Lower leg skin (tissue), 4 donors: ENCODE results near the gene UMODL1. TPM values are rescaled to one million over a fixed set of nuclear protein-coding genes. Genes with fewer than 3 reads are reported as not detected.

Experiments
- DNase-seq, 2 donors: peaks; one replicate each; pipeline ENCODE4 v3.0.0-alpha.2; 2019; ENCODE audit warnings: low spot score in 2 of 2
- H3K4me3 ChIP-seq: fragments of 200-600 bp; sonication (generic); 2 replicates; pipeline ENCODE4 v1.5.1; 2017; ENCODE audit warnings: mild to moderate bottlenecking, low read depth; ENCODE audit not compliant: poor library complexity, severe bottlenecking
- POLR2A ChIP-seq, 2 donors: fragments of 450-650 bp; IDR thresholded peaks; one replicate each; pipeline ENCODE4 v1.6.1; 2016 to 2017; ENCODE audit warnings: antibody characterized with exemption in 2 of 2, mild to moderate bottlenecking in 1 of 2, moderate library complexity in 1 of 2
- WGBS, 2 donors: methylation state at CpG; one replicate each; pipeline ENCODE4 v1.1.5; 2018; 5-methylcytosine and 5-hydroxymethylcytosine counted together
- intact Hi-C: fragments of 100-400 bp; cut with DNase I; formaldehyde crosslinking; loops from one replicate; pipeline ENCODE4 v1.15.0; 2023; ENCODE audit warnings: low total_unique reads
- total RNA-seq, 4 donors: library from RNA; depleted of rRNA; stranded (reverse); fragments of >200 nt; gene quantifications; one replicate each; pipeline ENCODE4 v1.1.0, GENCODE V29; 2016
- TF ChIP-seq, protein P1 (sequence below), 3 donors: fragments of 450-650 bp; IDR thresholded peaks; one replicate each; pipeline ENCODE4 v1.5.1; 2016; ENCODE audit warnings: antibody characterized with exemption in 3 of 3, mild to moderate bottlenecking in 3 of 3, moderate library complexity in 2 of 3

Gene UMODL1
- total RNA-seq, 4 donors from 2014 or later: 0.23 TPM; not detected in 3

DNA sequence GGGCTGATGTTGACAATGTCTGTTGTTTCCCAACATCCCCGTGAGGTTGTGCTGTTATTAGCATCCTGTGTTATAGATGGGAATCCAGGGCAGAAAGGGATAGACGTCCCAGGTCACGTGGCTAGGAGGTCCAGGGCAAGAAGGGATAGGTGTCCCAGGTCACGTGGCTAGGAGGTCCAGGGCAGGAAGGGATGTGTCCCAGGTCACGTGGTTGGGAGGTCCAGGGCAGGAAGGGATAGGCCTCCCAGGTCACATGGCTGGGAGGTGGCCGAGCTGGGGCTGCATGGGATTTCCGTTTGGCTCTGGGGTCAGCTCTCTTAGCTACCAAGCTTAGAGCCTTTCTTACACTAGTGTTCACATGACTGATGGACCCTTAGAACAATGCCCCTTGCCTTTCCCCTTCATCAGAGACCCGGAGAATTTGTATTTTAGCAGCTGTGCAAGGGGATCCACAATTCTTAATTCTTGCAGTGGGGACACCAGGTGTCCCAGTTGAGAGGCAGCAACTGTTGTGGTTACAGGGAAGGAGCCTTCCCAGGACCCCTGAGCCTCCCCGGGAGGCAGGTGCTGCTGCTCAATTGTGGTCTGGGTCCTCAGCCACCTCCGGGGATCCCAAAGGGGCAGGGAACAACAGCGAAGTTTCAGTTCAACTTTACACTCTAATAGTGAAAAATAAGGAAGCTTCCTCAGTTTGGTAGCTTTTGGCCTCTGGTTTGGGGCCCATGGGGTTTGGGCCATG, 69.2 kb downstream of the UMODL1 start:
- 76 to 78% methylated on average over 11 of the region's 11 CpGs for whole genome bisulfite sequencing, 2 donors
- TF ChIP-seq, protein P1, sequence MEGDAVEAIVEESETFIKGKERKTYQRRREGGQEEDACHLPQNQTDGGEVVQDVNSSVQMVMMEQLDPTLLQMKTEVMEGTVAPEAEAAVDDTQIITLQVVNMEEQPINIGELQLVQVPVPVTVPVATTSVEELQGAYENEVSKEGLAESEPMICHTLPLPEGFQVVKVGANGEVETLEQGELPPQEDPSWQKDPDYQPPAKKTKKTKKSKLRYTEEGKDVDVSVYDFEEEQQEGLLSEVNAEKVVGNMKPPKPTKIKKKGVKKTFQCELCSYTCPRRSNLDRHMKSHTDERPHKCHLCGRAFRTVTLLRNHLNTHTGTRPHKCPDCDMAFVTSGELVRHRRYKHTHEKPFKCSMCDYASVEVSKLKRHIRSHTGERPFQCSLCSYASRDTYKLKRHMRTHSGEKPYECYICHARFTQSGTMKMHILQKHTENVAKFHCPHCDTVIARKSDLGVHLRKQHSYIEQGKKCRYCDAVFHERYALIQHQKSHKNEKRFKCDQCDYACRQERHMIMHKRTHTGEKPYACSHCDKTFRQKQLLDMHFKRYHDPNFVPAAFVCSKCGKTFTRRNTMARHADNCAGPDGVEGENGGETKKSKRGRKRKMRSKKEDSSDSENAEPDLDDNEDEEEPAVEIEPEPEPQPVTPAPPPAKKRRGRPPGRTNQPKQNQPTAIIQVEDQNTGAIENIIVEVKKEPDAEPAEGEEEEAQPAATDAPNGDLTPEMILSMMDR (IDR thresholded peaks at IDR 0.05): no peak
- TF ChIP-seq POLR2A (IDR thresholded peaks at IDR 0.05): no peak
- no peak for DNase-seq
- intact Hi-C loops: no loop called here
- H3K4me3 ChIP-seq: no peak overlapping the region

DNA sequence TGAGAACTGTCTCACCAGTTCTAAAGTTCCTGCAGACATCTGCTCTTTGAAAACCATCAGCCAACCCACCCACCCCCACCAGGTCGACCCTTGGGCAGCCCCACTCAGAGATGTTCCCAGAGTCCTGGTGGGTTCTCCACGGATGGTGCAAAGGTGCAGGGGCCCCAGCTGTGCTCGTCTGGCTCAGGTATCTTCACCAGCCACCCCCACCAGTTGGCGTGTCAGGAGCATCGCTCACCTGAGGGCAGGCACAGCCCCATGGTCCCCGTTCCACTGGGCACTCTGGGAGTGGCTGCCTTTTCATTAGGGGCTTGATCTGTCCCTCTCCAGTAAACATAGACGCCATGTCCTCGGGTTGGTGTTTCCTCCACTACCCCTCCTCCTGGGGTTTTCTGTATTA, 70.5 kb downstream of the UMODL1 start:
- intact Hi-C loops: no loop called here
- TF ChIP-seq POLR2A (IDR thresholded peaks at IDR 0.05): no peak
- TF ChIP-seq, protein P1 (IDR thresholded peaks at IDR 0.05): no peak
- 83 to 84% methylated on average over 8 of the region's 8 CpGs for WGBS, 2 donors
- no peak for DNase-seq
- H3K4me3 ChIP-seq: no peak overlapping the region

DNA sequence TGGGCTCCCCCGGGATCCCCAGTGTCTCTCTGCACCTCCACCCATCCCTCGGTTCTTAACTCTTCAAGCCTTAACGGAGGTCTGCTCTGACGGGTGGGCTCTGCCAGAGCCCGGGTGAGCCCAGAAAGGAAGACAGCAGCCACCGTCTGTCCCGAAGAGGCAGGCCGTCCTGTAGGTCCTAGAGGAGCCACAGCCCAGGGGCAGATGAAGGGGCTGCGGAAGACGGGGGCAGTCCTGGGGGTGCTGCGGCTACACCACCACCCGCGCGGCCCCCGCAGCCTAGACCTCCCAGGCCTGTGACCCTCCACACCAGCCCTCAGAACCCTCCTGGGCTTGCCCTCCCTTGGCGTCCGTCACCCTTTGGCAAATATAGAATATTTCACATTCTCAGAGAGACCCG, 71.0 kb downstream of the UMODL1 start:
- 82 to 94% methylated on average over 8 to 18 of the region's 18 CpGs for WGBS, 2 donors
- intact Hi-C loops: no loop called here
- no peak overlapping the region for H3K4me3 ChIP-seq
- TF ChIP-seq, protein P1 (IDR thresholded peaks at IDR 0.05): no peak
- no peak for TF ChIP-seq POLR2A (IDR thresholded peaks at IDR 0.05)
- no peak for DNase-seq

DNA sequence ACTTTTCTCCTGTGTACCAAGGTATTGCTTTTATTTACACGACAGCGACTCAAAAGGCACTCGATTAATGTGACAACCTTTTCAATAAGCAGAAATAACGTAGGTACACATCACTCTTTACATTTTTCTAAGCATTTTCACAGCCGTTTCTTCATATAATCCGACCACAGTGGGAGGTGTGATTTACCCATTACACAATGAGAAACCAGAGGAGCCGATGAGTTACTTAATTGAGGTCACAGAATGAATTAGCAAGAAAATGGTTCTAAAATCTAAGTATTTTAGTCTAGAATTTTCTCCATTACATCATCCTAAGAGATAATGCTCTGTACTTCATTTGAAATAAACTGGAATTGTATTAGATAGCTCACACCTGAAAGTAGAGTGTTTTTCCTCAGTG, 71.5 kb downstream of the UMODL1 start:
- DNase-seq: no peak
- intact Hi-C loops: no loop called here
- no peak for TF ChIP-seq POLR2A (IDR thresholded peaks at IDR 0.05)
- TF ChIP-seq, protein P1 (IDR thresholded peaks at IDR 0.05): no peak
- WGBS, 2 donors: 76 to 85% methylated on average over 7 of the region's 7 CpGs
- no peak overlapping the region for H3K4me3 ChIP-seq

DNA sequence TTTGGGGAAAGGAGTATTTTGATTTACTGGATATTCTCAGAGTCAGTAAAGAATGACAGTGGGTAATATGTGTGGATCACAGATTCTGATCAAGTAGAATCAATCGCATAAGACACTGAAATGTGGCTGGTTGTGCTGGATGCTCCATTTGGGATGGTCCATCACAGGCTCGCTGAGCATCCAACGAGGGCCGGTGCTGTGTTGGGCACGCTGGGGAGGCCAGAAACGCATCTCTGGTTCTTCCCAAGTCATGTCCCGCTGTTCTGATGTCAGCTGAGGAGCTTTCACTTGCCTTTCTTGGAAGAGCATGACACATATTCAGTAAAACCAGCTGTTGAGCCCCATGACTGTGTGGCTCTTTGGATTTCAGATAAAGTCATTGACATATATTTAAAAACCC, 72.0 kb downstream of the UMODL1 start:
- H3K4me3 ChIP-seq: no peak overlapping the region
- DNase-seq: no peak
- intact Hi-C loops: no loop called here
- 78 to 91% methylated on average over 7 of the region's 7 CpGs for WGBS, 2 donors
- TF ChIP-seq, protein P1 (IDR thresholded peaks at IDR 0.05): no peak
- TF ChIP-seq POLR2A (IDR thresholded peaks at IDR 0.05): no peak

DNA sequence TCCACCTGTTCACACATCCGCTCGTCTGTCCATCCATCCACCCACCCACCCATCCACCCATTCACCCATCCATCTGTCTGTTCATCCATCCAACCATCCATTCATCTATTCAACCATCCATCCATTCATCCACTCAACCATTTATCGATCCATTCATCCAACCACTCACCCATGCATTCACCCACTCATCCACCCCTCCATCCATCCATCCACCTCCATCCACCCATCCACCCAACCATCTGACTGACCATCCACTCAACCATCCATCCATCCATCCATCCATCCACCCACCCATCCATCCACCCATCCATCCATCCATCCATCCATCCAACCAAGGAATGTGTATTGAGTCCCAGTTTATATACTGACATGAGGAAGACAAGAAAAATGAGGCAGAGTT, 73.1 kb downstream of the UMODL1 start:
- 85 to 95% methylated on average over 3 of the region's 3 CpGs for WGBS, 2 donors
- TF ChIP-seq, protein P1 (IDR thresholded peaks at IDR 0.05): no peak
- no peak for TF ChIP-seq POLR2A (IDR thresholded peaks at IDR 0.05)
- DNase-seq: no peak
- intact Hi-C loops: no loop called here
- H3K4me3 ChIP-seq: no peak overlapping the region
